GM10847 (cell line): ENCODE measurements around the gene S1PR2.

Experiments used
- POLR2A ChIP-seq: IDR thresholded peaks from 2 replicates; pipeline ENCODE4 v1.6.1; 2011; ENCODE audit not compliant: insufficient read length; ENCODE audit errors: extremely low read depth

Gene S1PR2

GRCh38 chr19:10184636-10185035, 46.5 kb downstream of the S1PR2 start:
- TF ChIP-seq POLR2A = no peak

- TF ChIP-seq POLR2A = no peak
These were observed 47.2 kb downstream of the S1PR2 start for GRCh38 chr19:10183926-10184325.

GRCh38 chr19:10182847-10183246, 48.3 kb downstream of the S1PR2 start:
- TF ChIP-seq POLR2A = no peak

GRCh38 chr19:10182076-10182475, 49.1 kb downstream of the S1PR2 start:
- TF ChIP-seq POLR2A = no peak

GRCh38 chr19:10180459-10180858, 50.7 kb downstream of the S1PR2 start:
- TF ChIP-seq POLR2A = no peak

GRCh38 chr19:10173527-10173926, 57.6 kb downstream of the S1PR2 start:
- no peak for TF ChIP-seq POLR2A
